NCI-H146 (cell line): ENCODE measurements around the gene CYP2A6.
"Not testable (repeated sequence)": the region's sequence is repeated elsewhere in the genome, so short reads cannot be mapped to it uniquely, and the experiment has no call there.

Experiments
- DNase-seq: peaks from one replicate; lab custom pipeline; 2025; lab: John Stamatoyannopoulos, UW

CYP2A6 gene, protein sequence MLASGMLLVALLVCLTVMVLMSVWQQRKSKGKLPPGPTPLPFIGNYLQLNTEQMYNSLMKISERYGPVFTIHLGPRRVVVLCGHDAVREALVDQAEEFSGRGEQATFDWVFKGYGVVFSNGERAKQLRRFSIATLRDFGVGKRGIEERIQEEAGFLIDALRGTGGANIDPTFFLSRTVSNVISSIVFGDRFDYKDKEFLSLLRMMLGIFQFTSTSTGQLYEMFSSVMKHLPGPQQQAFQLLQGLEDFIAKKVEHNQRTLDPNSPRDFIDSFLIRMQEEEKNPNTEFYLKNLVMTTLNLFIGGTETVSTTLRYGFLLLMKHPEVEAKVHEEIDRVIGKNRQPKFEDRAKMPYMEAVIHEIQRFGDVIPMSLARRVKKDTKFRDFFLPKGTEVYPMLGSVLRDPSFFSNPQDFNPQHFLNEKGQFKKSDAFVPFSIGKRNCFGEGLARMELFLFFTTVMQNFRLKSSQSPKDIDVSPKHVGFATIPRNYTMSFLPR

DNA sequence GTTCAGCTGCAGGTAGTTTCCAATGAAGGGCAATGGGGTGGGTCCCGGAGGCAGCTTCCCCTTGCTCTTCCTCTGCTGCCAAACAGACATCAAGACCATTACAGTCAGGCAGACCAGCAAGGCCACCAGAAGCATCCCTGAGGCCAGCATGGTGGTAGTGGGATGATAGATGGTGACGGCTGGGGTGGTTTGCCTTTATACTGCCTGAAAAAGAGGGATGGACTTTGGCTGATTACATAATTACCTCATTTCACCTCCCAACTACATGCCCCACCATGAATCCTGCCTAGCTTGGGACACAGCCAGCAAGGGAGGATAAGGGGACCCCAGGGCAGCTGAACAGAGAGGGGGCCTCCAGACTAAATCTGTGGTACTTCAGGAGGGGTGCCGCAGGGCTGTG lies at the start of gene CYP2A6:
TSS of gene CYP2A6 (minus strand) at position 171 of the 400 bp plus-strand sequence. CDS start at position 150, 21 bp downstream.
- not testable (repeated sequence) for DNase-seq

DNA sequence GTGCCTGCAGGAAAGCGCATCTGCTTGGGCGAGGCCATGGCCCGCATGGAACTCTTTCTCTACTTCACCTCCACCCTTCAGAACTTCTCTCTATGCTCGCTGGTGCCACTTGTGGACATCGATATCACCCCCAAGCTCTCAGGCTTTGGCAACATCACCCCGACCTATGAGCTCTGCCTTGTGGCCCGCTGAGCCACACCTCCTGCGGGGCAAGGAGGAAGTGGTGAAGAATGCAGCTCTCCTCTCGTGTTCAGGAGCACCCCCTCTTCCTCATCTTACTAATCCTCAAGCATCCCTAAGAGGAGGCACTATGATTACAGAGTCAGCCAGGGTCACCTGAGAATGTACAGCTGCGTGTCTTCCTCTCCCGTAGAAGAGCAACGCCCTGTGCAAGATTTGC lies 49.7 kb upstream of the CYP2A6 start:
- not testable (repeated sequence) for DNase-seq

DNA sequence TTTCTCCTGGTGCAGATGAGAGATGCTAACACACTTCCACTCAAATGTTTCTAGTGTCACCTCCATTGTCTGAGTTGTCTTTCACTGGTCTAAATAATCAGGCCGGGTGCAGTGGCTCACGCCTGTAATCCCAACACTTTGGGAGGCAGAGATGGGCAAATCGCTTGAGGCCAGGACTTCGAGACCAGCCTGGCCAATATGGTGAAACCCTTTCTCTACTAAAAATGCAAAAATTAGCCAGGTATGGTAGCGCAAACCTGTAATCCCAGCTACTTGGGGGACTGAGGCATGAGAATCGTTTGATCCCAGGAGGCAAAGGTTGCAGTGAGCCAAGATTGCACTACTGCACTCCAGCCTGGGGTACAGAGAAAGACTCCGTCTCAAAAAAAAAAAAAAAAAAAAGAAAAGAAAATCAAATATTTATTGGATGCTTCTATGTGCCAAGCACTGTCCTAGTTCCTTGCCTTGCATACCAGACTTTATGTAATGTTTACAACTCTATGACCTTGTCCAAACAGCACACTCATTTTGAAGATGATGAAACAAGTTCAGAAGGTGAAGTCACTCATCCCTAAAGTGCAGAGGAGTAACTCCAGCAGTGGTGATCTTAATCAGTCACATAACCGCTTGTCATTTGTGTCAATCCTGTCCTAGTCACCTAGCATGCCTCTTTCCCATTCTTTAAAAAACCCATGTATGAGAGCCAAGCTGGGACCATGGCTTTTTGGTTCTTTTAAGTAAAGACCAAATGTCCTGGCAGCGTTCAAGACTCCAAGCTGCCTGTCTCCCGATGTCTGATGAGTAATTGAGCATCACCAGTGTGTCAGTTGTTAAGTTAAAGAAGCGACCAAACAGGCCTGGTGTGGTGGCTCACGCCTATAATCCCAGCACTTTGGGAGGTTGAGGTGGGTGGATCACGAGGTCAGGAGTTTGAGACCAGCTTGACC lies 46.9 kb upstream of the CYP2A6 start:
- not testable (repeated sequence) for DNase-seq

DNA sequence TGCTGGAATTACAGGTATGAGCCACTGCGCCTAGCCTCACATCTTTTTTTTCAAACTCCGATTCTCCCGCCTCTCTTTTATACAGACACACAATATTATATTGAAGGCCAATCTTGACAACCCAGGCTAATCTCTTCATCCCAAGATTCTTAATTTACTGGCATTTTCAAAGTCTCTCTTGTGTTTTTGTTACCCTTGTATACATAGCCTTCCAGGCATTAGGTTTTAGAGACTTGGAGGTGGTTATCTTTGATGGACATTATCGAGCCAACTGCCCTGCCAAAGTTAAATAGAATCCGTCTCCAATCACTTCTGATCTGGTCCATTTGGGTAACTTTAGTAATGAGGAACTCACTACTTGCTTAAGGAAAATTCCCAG lies 46.2 kb upstream of the CYP2A6 start:
- DNase-seq = no peak

DNA sequence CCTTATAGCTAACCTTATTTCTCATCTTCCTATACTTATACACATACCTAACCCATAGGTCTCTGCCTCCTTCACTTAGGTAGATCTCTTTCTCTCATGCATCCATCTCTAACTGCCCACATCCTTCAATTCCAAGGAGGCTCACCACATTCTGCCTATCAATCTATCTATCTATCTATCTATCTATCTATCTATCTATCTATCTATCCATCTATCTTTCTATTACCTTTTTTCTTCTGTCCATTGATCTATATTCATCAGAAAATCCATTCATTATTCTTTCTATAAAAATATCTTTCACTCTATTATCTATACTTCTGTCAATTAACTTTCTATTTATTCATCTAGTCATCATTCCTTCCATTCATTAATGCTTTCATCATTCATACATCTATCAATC lies 42.9 kb upstream of the CYP2A6 start:
- DNase-seq = no peak

DNA sequence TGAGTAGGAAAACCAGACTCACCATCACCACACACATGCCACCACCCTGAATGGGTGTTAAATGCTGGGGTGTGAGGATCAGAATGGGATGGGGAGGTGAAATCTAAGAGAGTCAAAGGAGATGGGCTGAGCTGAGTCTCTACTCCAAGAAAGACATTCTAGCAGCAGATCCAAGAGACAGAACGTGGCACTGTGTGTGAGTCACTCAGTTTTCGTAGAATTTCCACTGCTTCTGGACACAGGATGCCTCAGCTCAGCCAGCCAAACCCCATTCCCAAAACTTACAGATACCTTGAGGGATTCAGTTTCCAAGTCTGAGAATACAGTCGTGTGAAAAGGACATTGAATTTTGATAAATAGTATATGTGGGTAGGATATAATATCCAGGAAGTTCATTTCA lies 39.1 kb upstream of the CYP2A6 start:
- DNase-seq = no peak

DNA sequence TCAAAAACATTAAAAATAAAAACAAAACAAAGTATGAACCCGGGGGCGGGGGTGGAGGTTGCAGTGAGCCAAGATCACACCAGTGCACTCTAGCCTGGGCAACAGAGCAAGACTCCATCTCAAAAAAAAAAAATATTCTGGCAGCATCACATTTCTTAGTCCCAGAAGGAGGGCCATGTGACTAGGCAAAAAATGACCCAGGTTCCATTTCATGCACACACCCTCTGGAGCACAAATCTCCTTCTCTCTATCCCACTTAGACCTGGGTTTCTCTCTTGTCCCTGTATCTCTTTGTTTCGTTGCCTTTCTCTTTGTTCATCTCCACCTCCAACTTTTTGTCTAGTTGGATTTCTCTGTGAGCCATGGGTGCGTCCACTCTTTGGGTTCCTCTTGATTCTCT lies 37.9 kb upstream of the CYP2A6 start:
- no peak for DNase-seq

DNA sequence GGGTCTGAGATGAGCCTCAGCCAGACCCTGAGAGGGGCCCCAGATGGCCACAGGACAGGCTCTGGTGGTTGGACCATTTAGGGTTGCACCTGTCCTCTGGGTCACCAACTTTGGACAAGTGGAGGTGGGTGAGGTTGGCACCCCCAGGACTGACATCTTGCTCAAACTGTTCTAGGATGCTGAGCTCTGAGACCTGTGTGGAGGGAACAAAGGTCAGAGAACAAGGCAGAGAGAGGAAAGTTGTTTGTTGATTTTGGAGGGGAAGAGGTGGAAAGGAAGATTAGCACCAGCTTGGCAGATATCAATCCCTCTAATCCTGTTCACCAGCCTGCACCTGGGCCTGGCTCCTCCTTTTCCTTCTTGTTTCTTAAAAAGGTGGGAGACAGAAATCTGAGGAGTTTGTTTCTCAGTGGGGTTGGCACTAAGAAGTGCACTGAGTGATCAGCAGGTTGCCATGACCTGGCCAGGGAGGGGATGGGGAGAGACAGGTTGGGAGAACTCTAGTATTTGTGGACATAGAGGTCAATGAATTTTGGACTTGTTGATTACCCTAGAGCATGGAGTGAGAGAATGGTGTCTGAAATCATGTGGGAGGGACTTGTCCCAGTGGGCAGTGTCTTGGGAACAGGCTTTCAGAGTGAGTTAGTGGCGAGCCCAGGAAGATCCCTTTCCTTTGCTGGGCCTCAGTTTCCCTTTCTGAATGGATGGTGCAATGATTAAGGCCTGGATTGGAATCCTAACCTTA lies 34.1 kb upstream of the CYP2A6 start:
- not testable (repeated sequence) for DNase-seq

DNA sequence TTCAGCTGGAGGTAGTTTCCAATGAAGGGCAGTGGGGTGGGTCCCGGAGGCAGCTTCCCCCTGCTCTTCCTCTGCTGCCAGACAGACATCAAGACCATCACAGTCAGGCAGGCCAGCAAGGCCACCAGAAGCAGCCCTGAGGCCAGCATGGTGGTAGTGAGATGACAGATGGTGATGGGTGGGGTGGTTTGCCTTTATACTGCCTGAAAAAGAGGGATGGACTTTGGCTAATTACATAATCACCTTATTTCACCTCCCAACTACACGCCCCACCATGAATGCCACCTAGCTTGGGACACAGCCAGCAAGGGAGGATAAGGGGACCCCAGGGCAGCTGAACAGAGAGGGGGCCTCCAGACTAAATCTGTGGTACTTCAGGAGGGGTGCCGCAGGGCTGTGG lies 31.8 kb upstream of the CYP2A6 start, which contains the start of gene CYP2A7:
TSS of gene CYP2A7 (minus strand) at position 170 of the 400 bp plus-strand sequence. CDS start at position 149, 21 bp downstream.
- DNase-seq = not testable (repeated sequence)

DNA sequence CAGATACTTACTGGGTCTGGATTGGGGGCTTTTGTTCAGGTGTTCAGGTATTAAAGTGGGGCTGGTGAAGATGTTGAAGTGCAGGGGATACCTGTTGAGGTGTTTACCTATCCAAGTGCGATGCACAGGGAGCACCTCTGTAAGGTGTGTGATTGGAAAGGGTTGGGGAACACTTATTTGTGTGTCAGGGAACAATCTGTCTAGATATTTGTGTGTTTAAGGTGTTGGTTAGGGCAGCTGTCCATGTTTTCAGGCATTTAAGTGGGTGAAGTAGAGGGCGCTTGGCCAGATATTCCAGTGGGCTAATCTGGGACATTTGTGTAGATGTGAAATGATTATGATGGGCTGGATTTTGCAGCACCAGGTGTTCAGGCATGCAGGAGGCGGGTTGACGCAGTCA lies 29.1 kb upstream of the CYP2A6 start:
- not testable (repeated sequence) for DNase-seq

DNA sequence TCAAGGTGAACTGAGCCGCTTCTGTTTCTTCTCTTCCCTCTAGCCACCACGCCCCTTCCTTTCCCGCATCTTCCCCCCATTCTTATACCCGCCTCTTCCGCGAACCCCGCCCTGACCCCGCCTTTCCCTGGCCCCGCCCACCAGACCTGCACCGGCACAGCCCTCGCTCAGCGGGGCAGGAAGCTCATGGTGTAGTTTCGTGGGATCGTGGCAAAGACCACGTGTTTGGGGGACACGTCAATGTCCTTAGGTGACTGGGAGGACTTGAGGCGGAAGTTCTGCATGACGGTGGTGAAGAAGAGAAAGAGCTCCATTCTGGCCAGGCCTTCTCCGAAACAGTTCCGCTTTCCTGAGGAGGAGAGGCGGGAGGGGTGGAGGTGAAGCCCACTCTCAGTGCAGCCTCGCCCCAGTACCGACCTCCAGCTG lies 25.3 kb upstream of the CYP2A6 start:
- DNase-seq = not testable (repeated sequence)

DNA sequence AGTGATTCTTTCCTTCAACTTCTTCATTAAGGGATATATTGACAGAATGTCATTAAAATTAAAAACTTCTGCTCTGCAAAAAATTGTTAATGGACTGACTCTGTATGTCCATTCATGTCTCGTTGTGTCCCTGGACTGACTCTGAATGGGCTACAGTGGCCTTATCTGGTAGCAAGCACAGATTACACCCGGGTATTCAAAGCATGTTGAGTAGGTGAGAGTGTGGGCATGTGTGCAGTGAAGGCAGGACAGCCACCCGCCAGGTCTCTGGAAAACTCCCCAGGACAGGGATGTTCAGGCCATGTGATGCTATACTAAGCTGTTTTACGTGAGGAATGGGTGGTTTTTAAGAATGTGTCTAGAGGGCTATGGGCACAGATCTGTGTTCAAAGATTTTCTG lies 24.6 kb upstream of the CYP2A6 start:
- DNase-seq = not testable (repeated sequence)

DNA sequence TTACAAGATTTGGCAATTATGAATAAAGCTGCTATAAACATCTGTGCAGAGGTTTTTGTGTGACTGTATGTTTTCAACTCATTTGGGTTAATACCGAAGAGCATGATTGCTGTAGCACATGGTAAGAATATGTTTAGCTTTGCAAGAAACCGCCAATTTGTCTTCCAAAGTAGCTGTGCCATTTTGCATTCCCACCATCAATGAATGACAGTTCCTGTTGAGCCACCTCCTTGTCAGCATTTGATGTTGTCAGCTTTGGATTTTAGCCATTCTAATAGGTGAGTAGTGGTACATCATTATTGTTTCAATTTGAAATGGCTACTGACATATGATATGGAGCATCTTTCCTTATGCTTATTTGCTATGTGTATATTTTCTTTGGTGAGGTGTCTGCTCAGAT lies 23.6 kb upstream of the CYP2A6 start:
- DNase-seq = not testable (repeated sequence)

DNA sequence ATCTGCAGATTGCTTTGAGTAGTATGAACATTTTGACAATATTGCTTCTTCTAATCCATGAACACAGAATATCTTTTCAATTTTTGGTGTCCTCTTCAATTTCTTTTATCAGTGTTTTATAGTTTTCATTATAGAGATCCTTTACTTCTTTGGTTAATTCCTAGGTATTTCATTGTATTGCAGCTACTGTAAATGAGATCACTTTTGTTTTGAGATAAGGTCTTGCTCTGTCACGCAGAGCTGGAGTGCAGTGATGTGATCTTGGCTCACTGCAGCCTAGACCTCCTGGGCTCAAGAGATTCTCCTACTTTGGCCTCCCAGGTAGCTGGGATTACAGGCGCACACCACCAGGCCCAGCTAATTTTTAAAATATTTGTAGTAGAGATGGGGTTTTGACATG lies 22.0 kb upstream of the CYP2A6 start:
- DNase-seq = no peak

DNA sequence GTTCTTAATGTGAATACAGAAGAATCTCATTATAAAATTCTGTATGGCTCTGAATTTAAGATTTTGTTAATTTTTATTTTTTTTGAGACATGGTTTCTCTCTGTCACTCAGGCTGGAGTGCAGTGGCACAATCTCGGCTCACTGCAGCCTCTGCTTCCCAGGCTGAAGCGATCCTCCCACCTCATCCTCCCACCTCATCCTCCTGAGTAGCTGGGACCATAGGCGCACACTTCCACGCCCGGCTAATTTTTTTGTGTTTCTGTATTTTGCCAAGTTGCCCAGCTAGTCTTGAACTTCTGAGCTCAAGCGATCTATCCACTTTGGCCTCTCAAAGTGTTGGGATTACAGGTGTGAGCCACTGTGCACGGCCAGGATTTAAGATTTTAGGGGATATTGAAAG lies 17.5 kb upstream of the CYP2A6 start:
- DNase-seq = no peak

DNA sequence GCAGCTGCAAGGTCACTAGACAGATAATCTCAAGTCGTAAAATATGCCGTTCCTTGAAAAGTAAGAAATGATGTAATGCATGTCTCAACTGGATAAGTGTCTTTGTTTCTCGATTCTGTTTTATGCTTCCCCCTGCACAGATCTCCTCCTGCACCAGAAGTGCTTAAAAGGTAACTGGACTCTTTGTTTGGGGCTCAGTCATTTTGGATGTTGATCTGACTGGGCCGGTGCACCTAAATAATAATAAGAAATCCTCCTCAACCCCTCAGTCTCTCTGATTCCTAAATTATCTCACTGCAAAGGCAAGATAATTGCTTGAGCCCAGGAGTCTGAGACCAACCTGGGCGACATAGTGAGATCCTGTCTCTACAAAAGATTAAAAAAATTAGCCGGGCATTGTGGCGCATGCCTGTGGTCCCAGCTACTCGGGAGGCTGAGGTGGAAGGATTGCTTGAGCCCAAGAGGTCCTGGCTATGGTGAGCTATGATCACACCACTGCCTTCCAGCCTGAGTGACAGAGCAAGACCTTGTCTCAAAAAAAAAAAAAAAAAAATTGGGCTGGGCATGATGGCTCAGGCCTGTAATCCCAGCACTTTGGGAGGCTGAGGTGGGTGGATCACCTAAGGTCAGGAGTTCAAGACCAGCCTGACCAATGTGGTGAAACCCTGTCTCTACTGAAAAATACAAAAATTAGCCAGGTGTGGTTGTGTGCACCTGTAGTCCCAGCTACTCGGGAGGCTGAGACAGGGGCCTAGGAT lies 14.7 kb upstream of the CYP2A6 start:
- not testable (repeated sequence) for DNase-seq

DNA sequence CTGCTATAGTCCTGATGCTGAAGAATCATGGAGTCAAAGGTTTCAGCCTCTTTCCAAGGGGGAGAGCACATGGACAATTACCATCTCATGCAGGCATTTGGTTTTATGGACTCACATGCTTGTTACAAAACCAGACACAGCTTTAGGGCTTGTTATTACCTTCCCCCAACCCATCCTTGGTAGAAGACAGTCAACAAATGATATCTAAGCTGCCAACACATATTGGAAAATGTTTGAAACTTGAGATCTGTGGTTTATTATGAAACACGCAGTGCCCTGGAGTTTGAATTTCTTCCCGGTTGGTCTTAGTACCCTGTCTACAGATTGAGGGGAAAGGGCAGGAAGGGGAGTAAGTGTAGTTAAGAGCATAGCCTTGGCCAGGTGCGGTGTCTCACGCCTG lies 12.5 kb upstream of the CYP2A6 start:
- DNase-seq = no peak

DNA sequence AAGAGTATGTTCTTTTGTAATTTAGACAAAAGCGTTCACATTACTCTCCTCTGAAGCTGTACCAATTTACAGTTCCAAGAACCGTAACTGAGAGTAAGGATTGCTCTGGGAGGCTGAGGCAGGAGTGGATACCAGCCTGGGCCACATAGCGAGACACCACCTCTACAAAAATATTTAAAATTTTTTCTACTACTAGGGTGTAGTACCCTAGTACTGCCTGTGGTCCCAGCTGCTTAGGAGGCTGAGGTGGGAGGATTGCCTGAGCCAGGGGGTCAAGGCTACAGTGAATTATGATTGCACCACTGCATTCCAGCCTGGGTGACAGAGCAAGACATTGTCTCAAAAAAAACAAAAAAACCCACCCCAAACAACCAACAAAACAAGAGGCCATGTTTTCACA lies 12.1 kb upstream of the CYP2A6 start:
- no peak for DNase-seq

DNA sequence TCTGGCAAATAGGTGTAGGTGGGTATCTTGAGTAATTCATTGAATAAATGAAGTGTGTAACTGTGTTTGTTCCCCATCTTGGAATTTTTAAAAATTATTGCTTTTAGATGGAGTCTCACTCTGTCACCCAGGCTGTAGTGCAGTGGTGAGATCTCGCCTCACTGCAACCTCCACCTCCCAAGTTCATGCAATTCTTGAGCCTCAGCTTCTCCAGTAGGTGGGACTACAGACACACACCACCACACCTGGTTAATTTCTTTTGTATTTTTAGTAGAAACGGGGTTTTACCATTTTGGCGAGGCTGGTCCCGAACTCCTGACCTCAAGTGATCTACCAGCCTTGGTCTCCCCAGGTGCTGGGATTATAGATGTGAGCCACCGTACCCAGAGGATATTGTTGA lies 7.9 kb upstream of the CYP2A6 start:
- DNase-seq = no peak

DNA sequence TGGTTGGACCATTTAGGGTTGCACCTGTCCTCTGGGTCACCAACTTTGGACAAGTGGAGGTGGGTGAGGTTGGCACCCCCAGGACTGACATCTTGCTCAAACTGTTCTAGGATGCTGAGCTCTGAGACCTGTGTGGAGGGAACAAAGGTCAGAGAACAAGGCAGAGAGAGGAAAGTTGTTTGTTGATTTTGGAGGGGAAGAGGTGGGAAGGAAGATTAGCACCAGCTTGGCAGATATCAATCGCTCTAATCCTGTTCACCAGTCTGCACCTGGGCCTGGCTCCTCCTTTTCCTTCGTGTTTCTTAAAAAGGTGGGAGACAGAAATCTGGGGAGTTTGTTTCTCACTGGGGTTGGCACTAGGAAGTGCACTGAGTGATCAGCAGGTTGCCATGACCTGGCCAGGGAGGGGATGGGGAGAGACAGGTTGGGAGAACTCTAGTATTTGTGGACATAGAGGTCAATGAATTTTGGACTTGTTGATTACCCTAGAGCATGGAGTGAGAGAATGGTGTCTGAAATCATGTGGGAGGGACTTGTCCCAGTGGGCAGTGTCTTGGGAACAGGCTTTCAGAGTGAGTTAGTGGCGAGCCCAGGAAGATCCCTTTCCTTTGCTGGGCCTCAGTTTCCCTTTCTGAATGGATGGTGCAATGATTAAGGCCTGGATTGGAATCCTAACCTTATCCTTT lies 2.4 kb upstream of the CYP2A6 start:
- DNase-seq = not testable (repeated sequence)
